HG02973 (cell line): Measurements from ENCODE around the gene CTSE.

Source experiments
- ATAC-seq: cut with Tn5 transposase; IDR thresholded peaks from one replicate; pipeline ENCODE4 v1.9.1; 2021; ENCODE audit warnings: moderate library complexity; ENCODE audit not compliant: unreplicated experiment

Gene CTSE

DNA sequence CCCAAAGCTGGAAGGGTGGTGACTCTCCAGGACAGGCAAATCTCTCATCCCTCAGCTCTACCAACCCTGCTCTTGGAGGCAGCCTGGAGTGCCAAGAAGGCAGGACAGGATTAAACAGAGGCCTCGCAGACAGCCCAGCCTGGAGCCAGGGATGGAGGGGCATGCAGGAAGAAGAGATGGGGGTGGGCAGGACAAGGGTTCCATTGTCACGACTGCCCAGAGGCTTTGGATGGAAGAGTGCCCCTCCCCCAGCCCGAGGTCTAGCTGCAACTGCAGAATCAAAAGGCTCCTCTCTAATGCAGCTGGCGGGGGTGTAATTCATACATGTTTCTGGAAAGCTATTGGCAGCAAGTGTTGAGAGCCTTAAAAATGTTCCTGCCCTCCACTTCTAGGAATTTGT is 29.3 kb downstream of the CTSE start:
- ATAC-seq, result no peak

DNA sequence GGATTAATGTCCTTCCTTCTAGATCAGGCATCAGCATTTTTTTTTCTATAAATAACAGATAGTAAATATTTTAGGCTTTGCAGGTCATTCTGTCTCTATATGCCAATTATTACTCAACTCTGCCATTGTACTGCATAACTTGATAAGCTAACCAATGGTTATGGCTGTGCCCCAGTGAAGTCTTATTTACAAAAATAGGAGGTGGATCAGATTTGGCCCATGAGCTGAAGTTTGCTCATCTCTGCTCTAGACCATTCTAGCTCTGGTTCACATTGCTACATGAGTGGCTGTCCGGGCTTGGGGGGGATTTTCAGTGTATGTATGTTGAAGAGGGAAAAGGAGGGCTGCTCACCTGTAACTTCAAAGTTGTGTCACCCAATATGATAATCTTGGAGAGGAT is 30.6 kb downstream of the CTSE start:
- no peak for ATAC-seq

DNA sequence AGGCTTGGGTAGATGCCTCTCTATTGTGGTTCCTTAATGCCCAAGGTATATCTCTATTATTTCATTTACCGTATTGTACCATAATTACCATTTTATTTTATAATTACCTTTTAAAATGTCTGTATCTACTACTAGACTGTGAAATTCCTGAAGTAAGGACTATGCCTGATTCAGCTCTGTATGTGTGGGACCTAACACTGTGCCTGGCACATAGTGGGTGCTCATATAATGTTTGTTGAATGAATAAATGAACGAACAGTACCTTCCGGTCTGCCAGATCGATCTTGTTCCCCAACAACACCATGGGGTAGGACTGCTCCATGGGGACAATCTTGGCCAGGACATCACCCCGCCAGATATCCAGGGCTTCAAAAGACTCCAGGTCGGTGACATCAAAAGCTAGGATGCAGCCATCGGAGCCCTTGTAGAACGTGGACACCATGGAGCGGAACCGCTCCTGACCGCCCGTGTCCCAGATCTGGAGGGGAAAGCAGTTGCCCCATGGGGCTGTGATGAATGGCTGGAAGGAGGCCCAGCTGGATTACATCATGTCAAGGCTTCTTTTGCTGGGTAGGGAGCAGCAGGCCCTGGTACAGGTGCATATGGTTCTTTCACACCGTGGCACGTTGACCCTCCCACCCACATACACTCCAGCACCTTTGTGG is 31.3 kb downstream of the CTSE start:
- no peak for ATAC-seq

GRCh38 chr1:205991237-205991636 is 32.5 kb downstream of the CTSE start:
- ATAC-seq, result no peak

- ATAC-seq, result no peak
Measured at GRCh38 chr1:205990226-205990625, 33.5 kb downstream of the CTSE start.

- no peak for ATAC-seq
Measured at GRCh38 chr1:205989786-205990185, 33.9 kb downstream of the CTSE start.

GRCh38 chr1:205988585-205988995 is 35.1 kb downstream of the CTSE start:
- ATAC-seq, result no peak

- ATAC-seq, result no peak
Measured at GRCh38 chr1:205986861-205987260, 36.8 kb downstream of the CTSE start.

- ATAC-seq, result no peak
Measured at GRCh38 chr1:205986292-205986691, 37.4 kb downstream of the CTSE start.

GRCh38 chr1:205985330-205986005 is 38.2 kb downstream of the CTSE start:
- ATAC-seq, result no peak

GRCh38 chr1:205983925-205984725 is 39.6 kb downstream of the CTSE start:
- no peak for ATAC-seq

GRCh38 chr1:205981257-205981656 is 42.4 kb downstream of the CTSE start:
- no peak for ATAC-seq

DNA sequence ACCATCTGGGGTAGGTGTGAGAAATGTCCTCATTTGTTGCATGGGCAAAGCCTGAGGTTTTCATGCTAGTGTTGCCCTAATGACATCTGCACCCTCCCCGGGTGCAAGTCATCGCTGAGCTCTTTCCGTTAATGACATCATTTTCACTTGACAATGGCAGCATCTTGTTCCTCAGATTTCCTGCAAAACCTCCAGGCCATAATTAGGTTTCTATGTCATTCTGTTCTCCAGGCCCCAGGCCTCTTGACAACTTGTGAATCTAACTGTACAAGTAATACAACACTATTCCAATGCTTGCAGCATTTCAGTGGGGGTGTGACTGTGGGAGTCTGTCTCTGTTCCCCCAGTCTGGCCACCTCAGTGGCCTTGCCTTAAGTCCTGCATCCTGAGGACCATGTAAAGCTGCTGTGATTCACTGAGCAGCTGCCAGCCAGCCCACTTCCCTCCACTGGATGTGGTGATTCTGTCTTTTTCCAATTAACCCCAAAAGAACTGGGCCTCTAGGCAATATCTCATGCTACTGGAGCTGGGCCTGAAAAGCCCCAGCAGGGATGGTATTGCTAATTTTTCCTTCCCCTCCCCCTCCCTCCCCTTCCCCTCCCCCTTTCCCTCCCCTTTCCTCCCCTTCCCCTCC is 43.3 kb downstream of the CTSE start:
- ATAC-seq, result no peak

DNA sequence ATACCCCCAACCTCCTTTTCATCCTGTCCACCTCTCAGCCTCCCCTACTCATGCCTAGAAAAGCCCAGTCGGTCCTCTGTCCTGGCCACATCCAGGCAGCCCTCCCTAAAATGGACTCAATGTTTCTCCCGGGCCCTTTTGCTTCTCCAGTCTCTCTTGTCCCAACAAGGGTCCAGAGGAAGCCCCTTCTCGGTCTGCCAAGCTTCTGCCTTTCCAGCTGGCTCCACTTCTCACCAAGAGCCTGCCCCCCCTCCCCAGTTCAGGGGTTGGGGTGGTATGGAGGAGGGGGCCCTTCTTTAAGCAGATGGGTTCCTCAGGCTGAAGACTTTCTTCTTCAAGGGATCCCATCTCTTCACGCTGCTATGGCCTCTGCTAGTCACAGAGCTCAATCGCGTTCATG is 44.4 kb downstream of the CTSE start:
- no peak for ATAC-seq

DNA sequence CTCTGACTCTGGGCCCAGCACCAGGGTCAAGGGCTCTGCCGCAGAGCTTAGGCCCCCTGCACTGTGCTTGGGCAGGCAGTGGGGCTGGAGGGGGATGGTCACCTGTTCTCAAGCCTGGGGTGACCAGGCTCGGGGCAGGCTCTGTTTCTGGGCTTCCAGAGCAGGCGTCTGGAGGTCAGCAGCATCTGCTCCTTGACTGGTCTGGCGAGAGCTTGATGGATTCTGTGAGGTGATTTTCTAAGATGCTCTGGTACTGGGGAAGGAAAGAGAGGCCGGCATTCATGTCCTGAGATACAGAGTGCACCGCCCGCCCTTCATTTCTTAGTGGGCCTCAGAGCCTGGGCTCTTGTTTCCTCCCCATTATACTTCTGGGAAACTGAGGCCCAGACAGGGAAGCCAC is 45.0 kb downstream of the CTSE start:
- ATAC-seq, result no peak

DNA sequence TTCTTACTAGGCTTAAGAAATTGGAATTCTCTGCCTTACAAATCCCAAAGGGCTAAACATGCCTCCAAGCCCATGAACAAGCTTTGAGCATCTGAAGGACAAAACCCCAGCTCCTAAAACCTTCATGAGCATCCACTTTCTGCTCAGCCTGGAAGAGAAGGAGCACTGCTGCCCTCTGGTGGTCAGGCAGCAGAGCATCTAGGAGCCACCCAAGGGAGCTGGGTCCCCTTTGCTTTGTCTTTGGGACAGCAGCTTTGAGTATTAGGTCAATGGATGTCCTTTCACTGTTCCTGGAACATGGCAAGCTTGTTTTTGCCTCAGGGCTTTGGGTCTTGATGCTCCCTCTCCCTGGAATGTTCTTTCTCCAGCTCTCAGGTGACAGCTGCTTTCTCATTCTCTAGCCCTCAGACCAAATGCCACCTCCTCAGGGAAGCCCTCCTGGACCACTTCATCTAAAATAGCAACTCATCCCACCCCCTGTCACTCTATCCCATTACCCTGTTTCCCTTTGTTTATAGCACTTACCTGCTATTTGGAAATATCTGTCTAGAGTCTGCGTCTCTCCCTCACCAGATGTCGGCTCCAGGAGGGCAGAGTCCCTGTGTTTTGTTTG is 46.2 kb downstream of the CTSE start:
- no peak for ATAC-seq

DNA sequence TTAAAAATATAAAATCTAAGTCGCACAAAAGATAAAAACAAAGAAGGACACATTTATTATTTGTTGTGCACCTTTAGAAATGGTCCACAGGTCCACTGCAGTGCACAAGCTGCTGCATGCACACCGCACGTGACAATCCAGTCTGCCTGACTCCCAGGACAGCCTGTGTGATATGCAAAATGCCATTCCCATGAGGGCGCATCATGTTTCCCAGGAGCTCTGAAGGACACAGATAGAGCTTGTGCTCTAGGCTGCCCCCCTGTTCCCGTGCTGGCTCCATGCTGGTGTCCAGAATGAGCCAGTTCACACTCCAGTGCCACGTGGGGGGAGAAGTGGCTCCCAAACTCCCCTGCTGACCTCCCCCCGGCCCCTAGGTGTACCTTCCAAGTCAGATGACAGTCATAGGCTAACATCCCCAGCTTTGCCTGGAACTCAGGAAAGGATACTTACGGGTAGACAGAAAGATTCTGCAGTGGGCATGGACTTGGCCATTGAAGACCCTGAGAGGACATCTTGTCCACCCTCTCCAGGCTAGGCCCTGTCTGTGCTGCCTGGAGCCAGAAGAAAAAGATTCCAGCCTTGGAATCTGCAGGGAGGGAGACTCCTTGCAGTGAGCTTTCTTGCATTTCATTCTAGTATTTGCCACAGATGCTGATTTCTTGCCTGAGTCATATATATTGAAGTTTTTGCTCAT is 46.8 kb downstream of the CTSE start:
- no peak for ATAC-seq

GRCh38 chr1:205976036-205976435 is 47.7 kb downstream of the CTSE start:
- no peak for ATAC-seq

DNA sequence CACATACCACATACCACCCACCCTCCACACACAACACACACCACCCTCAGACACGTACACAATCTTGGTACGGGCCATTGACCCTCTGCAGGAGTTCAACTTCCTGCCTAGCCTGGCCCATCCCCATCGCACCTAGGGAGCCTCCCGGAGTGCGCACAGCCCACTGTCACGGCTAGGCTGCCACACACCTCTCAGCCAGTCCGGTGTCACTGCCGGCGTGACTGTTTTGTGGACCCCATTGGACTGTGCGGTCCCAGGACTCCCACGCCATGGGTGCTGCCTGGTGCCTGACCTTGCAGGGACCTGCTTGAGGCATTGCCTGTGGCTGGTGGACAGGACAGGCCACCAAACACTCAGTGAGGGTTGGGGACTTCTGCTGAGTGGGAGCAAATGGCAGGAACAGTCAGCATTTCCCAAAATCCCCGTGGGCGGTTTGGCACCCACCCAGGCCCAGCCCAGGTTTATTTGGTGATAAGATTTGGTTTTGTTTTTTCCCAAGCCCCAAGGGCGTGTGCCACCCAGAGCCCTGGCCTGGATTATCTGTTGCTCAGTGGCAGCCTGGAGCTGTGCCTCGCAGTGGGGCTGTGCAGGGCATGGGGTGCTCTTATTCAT is 48.2 kb downstream of the CTSE start:
- ATAC-seq, result no peak

GRCh38 chr1:205974712-205975111 is 49.0 kb downstream of the CTSE start:
- ATAC-seq, result no peak
